K562 (cell line): ENCODE measurements around the gene GDPD2.

Experiments used
- ARID4B ChIP-seq: sonication (generic); formaldehyde crosslinking; IDR thresholded peaks from 2 replicates; pipeline ENCODE4 v1.8.0; 2022; ENCODE audit warnings: mild to moderate bottlenecking, missing genetic modification reagents
- NFIC ChIP-seq: fragments of 450-650 bp; IDR thresholded peaks from 2 replicates; pipeline ENCODE4 v1.6.1; 2017; ENCODE audit warnings: mild to moderate bottlenecking, inconsistent platforms
- POLR2G ChIP-seq: fragments of 200-400 bp; formaldehyde crosslinking; IDR thresholded peaks from 2 replicates; pipeline ENCODE4 v1.6.1; 2017; ENCODE audit warnings: low read depth, mild to moderate bottlenecking, antibody characterized with exemption, low read length, moderate library complexity
- RBBP5 ChIP-seq: fragments of 200-600 bp; sonication (generic); IDR thresholded peaks from 2 replicates; pipeline ENCODE4 v1.6.1; 2012; ENCODE audit warnings: borderline replicate concordance, mild to moderate bottlenecking, low read length, control low read depth, inconsistent platforms; ENCODE audit not compliant: insufficient read depth, poor library complexity, severe bottlenecking
- SP1 ChIP-seq: sonication (generic); formaldehyde crosslinking; IDR thresholded peaks from 2 replicates; pipeline ENCODE4 v1.8.1; 2022; ENCODE audit warnings: mild to moderate bottlenecking, missing genetic modification reagents

GRCh38 chrX:70446380-70447350 is 23.6 kb downstream of the GDPD2 start:
- TF ChIP-seq RBBP5 (no peak), SP1 (no peak), ARID4B (CRISPR knock-in tag) (no peak), NFIC (no peak), POLR2G (no peak)
